HepG2 (cell line): ENCODE data around the gene PTH1R. TPM values are rescaled to one million over a fixed set of nuclear protein-coding genes. Genes with fewer than 3 reads are reported as not detected.

Source experiments
- AHDC1 ChIP-seq: sonication (generic); formaldehyde crosslinking; IDR thresholded peaks from 2 replicates; pipeline ENCODE4 v1.5.1; 2020; ENCODE audit warnings: mild to moderate bottlenecking, missing genetic modification reagents, borderline replicate concordance
- EED ChIP-seq: sonication (generic); formaldehyde crosslinking; IDR thresholded peaks from 2 replicates; pipeline ENCODE4 v1.5.0; 2020; ENCODE audit warnings: mild to moderate bottlenecking, missing genetic modification reagents
- HHEX ChIP-seq: IDR thresholded peaks from 2 replicates; pipeline ENCODE4 v1.6.1; 2016; ENCODE audit warnings: control low read depth
- ISL2 ChIP-seq: sonication (generic); formaldehyde crosslinking; IDR thresholded peaks from 2 replicates; pipeline ENCODE4 v1.5.0; 2020; ENCODE audit warnings: missing genetic modification reagents
- ISX ChIP-seq: sonication (generic); formaldehyde crosslinking; conservative IDR thresholded peaks from 2 replicates; pipeline ENCODE4 v1.5.0; 2020; ENCODE audit warnings: missing genetic modification reagents
- JARID2 ChIP-seq: sonication (generic); formaldehyde crosslinking; IDR thresholded peaks from 2 replicates; pipeline ENCODE4 v1.8.1; 2023; ENCODE audit warnings: missing genetic modification reagents, inconsistent platforms; ENCODE audit not compliant: insufficient replicate concordance
- KLF11 ChIP-seq: IDR thresholded peaks from 2 replicates; pipeline ENCODE4 v1.6.1; 2016; ENCODE audit warnings: missing compliant biosample characterization
- MTF2 ChIP-seq: sonication (generic); formaldehyde crosslinking; IDR thresholded peaks from 2 replicates; pipeline ENCODE4 v1.5.0; 2020; ENCODE audit warnings: missing genetic modification reagents, borderline replicate concordance
- MXD4 ChIP-seq: IDR thresholded peaks from 2 replicates; pipeline ENCODE4 v1.6.1; 2016; ENCODE audit warnings: mild to moderate bottlenecking, missing biosample characterization, missing genetic modification reagents
- NCOA2 ChIP-seq: sonication (generic); formaldehyde crosslinking; IDR thresholded peaks from 2 replicates; pipeline ENCODE4 v1.8.0; 2022; ENCODE audit warnings: inconsistent platforms
- PCBP1 ChIP-seq: fragments of 200-400 bp; formaldehyde crosslinking; IDR thresholded peaks from 2 replicates; pipeline ENCODE4 v1.6.1; 2017; ENCODE audit warnings: mild to moderate bottlenecking, low read depth, low read length, borderline replicate concordance
- RBM39 ChIP-seq: fragments of 200-400 bp; formaldehyde crosslinking; IDR thresholded peaks from one replicate; pipeline ENCODE4 v1.6.1; 2018; ENCODE audit warnings: antibody characterized with exemption, mild to moderate bottlenecking, low read depth, low read length; ENCODE audit not compliant: poor library complexity, severe bottlenecking
- REXO4 ChIP-seq: sonication (generic); formaldehyde crosslinking; IDR thresholded peaks from 2 replicates; pipeline ENCODE4 v1.8.0; 2022; ENCODE audit warnings: missing genetic modification reagents, mild to moderate bottlenecking, borderline replicate concordance
- SAP130 ChIP-seq: IDR thresholded peaks from 2 replicates; pipeline ENCODE4 v1.6.1; 2016; ENCODE audit warnings: low read depth
- SATB2 ChIP-seq: sonication (generic); formaldehyde crosslinking; IDR thresholded peaks from 2 replicates; pipeline ENCODE4 v1.5.0; 2020; ENCODE audit warnings: missing genetic modification reagents
- TOE1 ChIP-seq: sonication (generic); formaldehyde crosslinking; IDR thresholded peaks from 2 replicates; pipeline ENCODE4 v1.4.0; 2020; ENCODE audit warnings: mild to moderate bottlenecking, missing genetic modification reagents
- ZC3H13 ChIP-seq: sonication (generic); formaldehyde crosslinking; IDR thresholded peaks from 2 replicates; pipeline ENCODE4 v1.8.1; 2023; ENCODE audit warnings: mild to moderate bottlenecking, missing genetic modification reagents, moderate library complexity
- ZFX ChIP-seq: sonication (generic); formaldehyde crosslinking; IDR thresholded peaks from 2 replicates; pipeline ENCODE4 v1.4.0; 2020; ENCODE audit warnings: mild to moderate bottlenecking, low read depth, missing genetic modification reagents, moderate library complexity
- ZMYM4 ChIP-seq: sonication (generic); formaldehyde crosslinking; IDR thresholded peaks from 2 replicates; pipeline ENCODE4 v1.8.1; 2023; ENCODE audit warnings: mild to moderate bottlenecking, missing genetic modification reagents
- ZNF234 ChIP-seq: sonication (generic); formaldehyde crosslinking; conservative IDR thresholded peaks from 2 replicates; pipeline ENCODE4 v1.5.1; 2020; ENCODE audit warnings: mild to moderate bottlenecking, missing genetic modification reagents
- ZNF292 ChIP-seq: sonication (generic); formaldehyde crosslinking; IDR thresholded peaks from 2 replicates; pipeline ENCODE4 v1.8.1; 2022; ENCODE audit warnings: mild to moderate bottlenecking, low read depth, missing genetic modification reagents, borderline replicate concordance
- ZNF580 ChIP-seq: IDR thresholded peaks from 2 replicates; pipeline ENCODE4 v1.6.1; 2016; ENCODE audit warnings: low read depth, borderline replicate concordance
- ZNF713 ChIP-seq: sonication (generic); formaldehyde crosslinking; IDR thresholded peaks from 2 replicates; pipeline ENCODE4 v1.4.0; 2020; ENCODE audit warnings: mild to moderate bottlenecking, missing genetic modification reagents
- ZNF788 ChIP-seq: sonication (generic); formaldehyde crosslinking; IDR thresholded peaks from 2 replicates; pipeline ENCODE4 v1.5.0; 2020; ENCODE audit warnings: mild to moderate bottlenecking, missing genetic modification reagents, borderline replicate concordance
- polyA plus RNA-seq, 8 experiments: library from polyadenylated mRNA; depleted of rRNA in 3 of 8; stranded (reverse) in 7 of 8; unstranded in 1 of 8; fragments of >200 nt; fragmentation: Illumina TruSeq in 4 of 8; extraction: Trizol in 4 of 8; gene quantifications; 2 replicates each; pipeline versions ENCODE4 v1.2.1 to v1.2.3, GENCODE V29; 2011 to 2016; ENCODE audit warnings: low read depth in 4 of 8, missing spikeins in 1 of 8, mixed read lengths in 1 of 8; ENCODE audit not compliant: insufficient read depth in 1 of 8
- total RNA-seq, 5 experiments: library from RNA; depleted of rRNA; stranded (reverse); fragments of >200 nt; fragmentation: Illumina TruSeq; extraction: Trizol; gene quantifications; 2 replicates each; pipeline ENCODE4 v1.2.3, GENCODE V29; 2016; ENCODE audit warnings: low read depth in 1 of 5
- TF ChIP-seq, protein P1 (sequence below): fragments of 450-650 bp; IDR thresholded peaks from 2 replicates; pipeline ENCODE4 v1.6.1; 2016
- TF ChIP-seq, protein P2 (sequence below): sonication (generic); formaldehyde crosslinking; IDR thresholded peaks from 2 replicates; pipeline ENCODE4 v1.5.1; 2020; ENCODE audit warnings: missing genetic modification reagents, mild to moderate bottlenecking, borderline replicate concordance

The PTH1R gene
- total and polyA plus RNA-seq, 2 of the 13 experiments (the other 11 are each of a cell fraction or from before 2014, with no cell fraction given): not detected

DNA sequence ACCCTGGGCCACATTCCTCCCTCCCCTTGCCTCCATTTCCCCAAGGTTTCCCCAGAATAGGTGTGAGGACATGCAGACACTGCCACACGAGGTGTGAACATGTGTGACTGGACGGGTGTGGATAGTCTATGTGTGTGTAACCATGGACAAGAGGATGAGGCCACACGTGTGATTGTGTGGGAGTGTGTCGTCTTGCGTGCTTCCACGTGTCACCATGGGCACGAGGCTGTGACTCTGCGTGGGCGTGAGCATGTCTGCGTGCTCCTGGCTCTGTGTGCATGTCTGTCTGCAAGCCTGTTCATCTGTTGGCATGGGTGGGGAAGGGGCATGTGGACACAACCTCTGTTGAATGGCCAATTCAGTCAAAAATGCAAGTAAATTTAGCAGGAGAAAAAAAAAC, 8.1 kb upstream of the PTH1R start (continued):
- TF ChIP-seq TOE1 (CRISPR knock-in tag) (no peak), ZMYM4 (no peak), ZNF292 (CRISPR knock-in tag) (no peak), SATB2 (CRISPR knock-in tag) (no peak), KLF11 (no peak), ZNF788 (CRISPR knock-in tag) (no peak), NCOA2 (CRISPR knock-in tag) (no peak), AHDC1 (no peak), HHEX (no peak), MTF2 (CRISPR knock-in tag) (no peak), REXO4 (CRISPR knock-in tag) (no peak), JARID2 (CRISPR knock-in tag) (no peak), MXD4 (no peak), EED (CRISPR knock-in tag) (no peak), ISL2 (no peak), ZNF713 (CRISPR knock-in tag) (no peak), ZNF234 (CRISPR knock-in tag) (no peak), ZFX (peak; percentile 36; the same call in 1 of the 2 replicates), ZC3H13 (CRISPR knock-in tag) (no peak), ZNF580 (no peak), SAP130 (no peak), PCBP1 (no peak), ISX (CRISPR knock-in tag) (no peak), RBM39 (no peak)
- TF ChIP-seq, protein P1, sequence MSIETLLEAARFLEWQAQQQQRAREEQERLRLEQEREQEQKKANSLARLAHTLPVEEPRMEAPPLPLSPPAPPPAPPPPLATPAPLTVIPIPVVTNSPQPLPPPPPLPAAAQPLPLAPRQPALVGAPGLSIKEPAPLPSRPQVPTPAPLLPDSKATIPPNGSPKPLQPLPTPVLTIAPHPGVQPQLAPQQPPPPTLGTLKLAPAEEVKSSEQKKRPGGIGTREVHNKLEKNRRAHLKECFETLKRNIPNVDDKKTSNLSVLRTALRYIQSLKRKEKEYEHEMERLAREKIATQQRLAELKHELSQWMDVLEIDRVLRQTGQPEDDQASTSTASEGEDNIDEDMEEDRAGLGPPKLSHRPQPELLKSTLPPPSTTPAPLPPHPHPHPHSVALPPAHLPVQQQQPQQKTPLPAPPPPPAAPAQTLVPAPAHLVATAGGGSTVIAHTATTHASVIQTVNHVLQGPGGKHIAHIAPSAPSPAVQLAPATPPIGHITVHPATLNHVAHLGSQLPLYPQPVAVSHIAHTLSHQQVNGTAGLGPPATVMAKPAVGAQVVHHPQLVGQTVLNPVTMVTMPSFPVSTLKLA: peak; percentile 82
- TF ChIP-seq, protein P2, sequence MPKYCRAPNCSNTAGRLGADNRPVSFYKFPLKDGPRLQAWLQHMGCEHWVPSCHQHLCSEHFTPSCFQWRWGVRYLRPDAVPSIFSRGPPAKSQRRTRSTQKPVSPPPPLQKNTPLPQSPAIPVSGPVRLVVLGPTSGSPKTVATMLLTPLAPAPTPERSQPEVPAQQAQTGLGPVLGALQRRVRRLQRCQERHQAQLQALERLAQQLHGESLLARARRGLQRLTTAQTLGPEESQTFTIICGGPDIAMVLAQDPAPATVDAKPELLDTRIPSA (CRISPR knock-in tag): no peak
